ENCODE data around the gene DNM2.
"Not testable (repeated sequence)": the region's sequence is repeated elsewhere in the genome, so short reads cannot be mapped to it uniquely, and the experiment has no call there.

Gene DNM2

DNA sequence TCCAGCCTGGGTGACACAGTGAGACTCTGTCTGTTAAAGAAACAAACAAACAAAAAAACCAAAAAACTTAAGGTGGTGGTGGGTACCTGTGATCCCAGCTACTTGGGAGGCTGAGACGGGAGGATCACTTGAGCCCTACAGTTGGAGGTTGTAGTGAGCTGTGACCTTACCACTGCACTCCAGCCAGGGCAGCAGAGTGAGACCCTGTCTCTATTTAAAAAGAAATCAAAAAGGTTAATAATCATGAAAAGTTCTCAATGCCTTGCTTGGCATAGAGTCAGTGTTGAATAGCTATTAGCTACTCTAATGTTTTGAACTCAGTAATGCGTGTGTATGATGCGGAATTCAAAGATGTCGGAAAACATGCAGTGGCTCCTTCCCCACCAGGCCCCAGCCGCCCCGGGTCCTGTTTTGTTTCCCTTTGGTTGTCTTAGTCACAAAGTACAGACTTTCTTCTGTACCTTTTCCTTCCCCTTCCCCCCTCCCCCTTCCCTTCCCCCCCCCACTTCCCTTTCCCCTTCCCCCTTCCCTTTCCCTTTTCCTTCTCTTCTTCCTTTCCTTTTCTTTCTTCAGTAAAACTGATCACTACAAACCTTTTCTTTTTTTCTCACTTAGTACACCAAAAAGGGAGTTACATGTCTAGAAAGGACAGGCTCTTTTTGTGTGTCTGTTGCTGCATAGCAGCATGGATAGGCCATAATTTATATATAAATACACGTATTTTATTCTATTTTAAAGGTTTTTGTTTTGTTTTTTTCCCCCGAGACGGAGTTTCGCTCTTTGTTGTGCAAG is 35.2 kb downstream of the DNM2 start:
- no peak for DNase-seq

DNA sequence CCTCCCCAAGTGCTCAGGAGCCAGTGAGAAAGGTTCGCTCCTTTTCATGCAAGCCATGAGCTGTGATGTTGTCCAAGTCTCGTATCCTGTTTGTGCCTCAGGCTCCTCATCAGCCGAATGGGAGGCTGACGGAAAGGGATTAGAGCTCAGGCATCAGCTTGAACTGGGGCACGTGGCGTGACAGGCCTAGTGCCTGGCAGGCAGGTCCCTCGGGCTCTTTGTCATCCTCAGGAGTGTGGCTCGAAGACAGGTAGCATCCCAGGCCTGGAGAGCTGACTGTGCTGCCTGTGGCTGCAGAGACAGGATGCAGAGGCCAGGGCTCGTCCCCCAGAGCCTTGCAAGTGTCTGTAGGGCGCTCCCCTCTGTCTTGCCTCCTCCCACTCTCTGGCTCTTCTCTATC is 38.5 kb downstream of the DNM2 start:
- no peak for DNase-seq

DNA sequence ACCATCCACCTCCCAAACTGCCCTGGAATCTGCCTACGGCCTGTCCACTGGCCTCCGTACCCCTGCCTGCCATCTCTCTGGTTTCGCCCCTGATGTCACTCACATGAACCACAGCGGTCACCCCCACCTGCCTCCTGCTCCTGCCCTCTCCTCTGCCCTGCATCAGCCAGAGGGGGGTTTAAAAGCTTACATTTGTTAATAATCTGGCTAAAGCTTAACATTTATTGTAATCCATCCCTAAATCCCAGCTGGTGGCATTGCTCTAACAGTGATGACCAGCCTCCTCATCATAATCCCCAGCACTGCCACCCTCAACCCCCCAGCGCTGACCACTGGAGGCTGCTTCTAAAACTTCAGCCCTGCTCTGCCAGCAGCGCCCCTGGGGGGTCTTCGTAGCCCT is 38.9 kb downstream of the DNM2 start:
- DNase-seq, result no peak

DNA sequence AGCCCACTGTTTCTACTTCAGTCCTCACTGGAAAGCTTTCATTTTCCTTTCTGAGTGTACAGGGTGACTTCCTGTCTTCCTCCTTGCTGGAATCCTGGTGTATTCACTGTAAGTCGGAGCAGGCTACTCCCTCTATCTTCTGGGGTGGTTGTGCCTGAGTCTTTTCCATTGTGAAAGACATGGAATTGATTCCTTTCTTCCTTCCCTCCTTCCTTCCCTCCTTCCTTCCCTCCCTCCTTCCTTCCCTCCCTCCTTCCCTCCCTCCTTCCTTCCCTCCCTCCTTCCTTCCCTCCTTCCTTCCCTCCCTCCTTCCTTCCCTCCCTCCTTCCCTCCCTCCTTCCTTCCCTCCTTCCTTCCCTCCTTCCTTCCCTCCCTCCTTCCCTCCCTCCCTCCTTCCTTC is 40.2 kb downstream of the DNM2 start:
- DNase-seq, result not testable (repeated sequence)

DNA sequence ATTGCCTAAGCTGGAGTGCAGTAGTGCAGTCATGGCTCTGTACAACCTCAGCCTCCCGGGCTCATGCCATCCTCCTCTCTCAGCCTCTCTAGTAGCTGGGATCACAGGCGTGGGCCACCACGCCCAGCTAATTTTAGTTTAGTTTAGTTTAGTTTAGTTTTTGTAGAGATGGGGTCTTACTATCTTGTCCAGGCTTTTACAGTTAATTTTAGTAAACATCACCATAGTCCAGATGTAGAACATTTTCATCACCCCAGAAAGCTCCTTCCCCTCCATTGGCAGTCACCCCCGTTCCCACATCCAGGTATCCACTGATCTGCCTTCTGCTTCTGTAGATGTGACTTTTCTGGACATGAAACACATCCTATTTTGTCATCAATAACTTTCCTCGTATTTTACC is 41.1 kb downstream of the DNM2 start:
- no peak for DNase-seq

DNA sequence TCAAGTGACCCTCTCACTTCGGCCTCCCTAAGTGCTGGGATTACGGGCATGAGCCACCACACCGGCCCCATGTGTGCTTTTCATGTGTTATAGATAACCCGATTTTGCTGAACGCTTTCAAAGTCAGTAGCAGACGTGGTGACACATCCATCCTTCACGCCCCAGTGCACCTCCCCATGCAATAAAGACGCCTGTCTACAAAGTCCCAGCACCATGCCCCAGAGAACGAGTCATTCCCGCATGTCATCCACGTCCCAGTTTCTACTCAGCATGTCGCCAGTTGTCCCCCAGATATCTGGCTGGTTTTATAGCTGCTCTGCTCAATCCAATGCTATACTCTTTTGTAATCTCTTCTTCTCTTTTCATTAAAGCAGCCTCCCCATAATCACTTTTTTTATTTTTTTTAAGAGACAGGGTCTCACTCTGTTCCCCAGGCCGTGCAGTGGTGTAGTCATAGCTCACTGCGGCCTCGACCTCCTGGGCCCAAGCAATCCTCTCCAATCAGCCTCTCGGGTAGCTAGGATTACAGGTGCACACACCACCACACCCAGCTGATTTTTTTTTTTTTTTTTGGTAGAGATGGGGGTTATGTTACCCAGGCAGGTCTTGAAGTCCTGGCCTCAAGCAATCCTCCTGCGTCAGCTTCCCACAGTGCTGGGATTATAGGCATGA is 42.5 kb downstream of the DNM2 start:
- DNase-seq, result peak; percentile 83

DNA sequence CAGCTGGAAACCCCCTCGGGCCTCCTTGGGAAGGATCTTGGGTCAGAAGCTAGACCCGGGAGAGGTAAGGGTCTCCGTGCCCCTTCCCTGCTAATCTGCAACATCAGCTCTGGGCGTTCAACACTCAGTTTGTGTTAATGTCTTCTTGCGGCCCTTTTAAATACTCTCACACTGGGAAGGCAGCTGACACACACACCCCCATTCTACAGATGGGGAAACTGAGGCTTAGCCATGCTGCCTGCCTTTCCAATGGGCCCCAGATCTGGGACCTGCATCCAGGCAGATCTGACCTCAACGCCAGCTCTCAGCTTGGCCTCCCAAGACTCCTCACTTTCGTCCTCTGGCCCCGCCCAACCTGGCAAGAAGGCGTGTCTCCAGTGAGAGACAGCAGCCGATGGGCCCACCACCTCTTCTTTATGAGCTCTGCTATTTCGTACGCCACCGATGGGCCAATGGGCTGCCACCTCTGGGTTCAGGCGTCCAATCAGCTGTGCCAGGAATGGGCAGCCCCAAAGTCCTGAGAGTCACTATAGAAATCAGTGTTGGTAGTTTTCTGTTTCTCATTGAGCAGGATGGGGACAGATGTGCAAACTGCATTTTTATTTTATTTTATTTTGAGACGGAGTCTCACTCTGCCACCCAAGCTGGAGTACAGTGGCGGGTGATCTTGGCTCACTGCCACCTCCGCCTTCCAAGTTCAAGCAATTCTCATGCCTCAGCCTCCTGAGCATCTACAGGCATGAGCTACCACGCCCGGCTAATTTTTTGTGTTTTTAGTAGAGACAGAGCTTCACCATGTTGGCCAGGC is 43.8 kb downstream of the DNM2 start:
- DNase-seq, result no peak

DNA sequence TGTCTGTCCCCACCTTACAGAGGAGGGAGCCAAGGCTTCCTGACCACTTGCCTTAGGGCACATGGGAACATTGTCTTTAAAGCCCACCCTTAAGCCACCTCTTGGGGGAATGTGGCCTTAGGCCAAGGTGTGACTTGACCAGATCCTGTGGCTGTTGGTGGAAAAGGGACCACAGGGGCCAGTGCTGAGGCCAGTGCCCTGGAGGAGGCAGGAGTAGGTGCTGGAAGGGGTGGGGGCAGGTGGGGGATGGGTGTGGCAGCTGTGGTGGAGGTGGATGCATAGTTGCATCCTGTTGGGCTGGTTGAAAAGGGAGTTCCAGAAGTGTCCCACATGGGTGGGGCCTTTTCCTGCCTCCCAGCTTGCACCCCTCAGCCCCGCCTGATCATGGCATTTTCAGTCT is 44.8 kb downstream of the DNM2 start:
- DNase-seq, result no peak

DNA sequence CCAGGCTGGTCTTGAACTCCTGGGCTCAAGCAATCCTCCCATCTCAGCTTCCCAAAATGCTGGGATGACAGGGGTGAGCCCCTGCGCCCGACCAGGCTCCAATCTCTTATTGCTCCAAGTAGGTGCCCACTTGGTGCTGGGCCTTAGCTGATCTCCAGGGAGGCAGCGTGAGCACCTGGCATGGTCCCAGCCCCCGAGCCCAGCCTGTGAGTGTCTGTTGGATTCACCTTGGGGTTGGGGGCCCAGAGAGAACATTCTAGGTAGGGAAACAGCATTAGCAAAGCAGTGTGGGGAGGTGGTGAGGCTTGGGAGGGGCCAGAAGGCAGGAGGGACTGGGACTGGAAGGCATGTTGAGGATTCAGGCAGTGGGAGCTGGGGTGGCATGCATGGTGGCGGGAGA is 45.5 kb downstream of the DNM2 start:
- DNase-seq, result no peak

DNA sequence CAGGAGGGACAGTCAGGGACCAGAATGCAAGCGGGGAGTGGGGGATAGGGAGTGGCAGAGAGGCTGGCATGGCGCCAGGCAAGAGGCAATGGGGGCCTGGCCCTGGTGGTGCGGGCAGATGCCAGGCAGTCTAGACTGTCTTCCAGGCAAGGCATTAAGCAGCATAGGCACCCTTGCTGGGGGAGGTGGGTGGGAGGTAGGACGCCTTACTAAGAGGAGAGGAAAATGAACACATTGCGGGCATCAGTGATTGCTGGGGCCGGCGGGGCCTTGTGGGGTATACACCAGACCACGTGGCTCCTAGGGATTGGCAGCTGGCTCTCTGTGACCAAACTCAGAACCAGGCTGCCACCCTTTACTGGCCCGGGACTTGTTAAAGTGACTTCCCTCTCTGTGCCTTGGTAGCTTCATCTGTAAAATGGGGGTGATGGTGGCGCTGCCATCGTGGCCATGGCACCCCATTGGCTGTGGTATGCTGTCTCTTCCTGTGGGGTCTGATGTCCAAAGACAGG is 46.0 kb downstream of the DNM2 start:
- DNase-seq, result no peak

DNA sequence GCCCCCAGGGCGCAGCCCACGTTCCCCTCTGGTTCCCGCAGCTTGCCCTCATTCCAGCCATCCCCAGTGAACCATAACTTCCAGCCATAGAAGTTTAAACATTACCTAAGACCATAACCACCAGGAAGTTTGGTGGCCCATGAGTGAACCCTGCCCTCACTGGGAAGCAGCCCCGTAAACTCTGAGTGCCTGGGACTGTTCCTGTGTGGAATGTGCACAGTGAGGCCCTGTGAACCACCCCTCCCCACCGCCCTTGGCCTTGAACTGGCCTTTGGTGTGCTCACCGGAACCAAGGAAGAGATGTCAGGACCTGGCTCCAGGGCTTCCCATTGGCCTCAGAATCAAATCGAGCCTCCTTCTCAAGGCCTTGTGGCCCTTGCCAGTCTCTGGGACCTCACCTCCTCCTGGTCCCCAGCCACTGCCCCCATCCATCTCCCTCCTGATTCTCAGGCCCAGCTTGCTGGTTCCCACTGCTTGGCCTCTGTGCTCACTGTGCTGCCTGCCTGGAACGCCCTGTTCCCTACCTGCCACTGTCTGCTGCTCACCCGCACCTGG is 46.5 kb downstream of the DNM2 start:
- no peak for DNase-seq

DNA sequence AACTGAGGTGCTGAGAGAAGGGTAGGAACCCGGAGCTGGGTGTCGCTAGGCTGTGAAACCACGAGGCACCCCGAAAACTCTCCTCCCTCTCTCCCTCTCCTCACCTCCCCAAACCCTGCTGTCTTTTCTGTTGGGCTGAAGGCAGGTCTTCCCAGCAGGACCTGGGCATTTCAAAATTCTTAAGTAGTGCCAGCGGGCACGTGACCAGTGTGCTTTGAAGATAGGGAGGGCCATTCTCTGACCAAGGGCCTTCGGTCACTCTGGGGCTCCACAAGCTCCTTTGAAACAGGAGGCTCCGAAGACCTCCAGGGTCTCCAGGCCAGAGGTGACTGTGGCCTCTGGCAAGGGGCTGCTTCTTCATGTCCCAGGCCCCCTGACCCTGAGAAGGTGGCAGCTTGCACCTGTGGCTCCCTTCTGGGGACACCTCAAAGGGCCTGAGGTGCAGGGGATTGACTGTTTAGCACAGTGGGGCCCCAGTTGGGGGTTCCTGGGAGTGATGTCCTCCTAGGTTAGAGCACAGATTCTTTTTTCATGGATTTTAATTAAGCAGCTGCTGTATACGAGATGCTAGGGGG is 48.3 kb downstream of the DNM2 start:
- no peak for DNase-seq

DNA sequence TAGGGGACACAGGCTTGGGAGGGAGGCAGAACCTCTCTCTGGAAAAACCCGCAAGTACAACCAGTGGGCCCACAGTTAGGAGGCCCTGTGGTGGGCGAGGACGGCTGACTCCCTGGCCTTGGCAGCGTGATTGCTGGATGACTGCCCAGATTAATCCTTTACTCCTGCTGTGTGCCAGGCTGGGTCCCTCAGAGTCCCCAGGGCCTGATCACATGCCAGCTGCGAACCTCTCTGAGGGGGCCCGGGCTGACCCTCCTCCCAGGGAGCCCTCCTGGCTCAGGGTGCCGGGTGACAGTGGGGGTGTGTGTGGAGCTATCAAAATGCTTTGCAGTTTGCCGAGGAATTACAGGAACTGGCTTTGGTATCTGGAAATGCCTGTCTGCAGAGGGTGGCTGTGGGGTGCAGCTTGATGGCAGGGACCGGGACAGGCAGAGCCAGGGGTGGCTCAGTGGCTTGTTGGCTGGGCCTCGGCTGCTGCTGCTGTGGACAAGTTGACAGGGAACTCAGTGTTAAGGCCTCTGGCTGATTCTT is 48.9 kb downstream of the DNM2 start:
- no peak for DNase-seq

DNA sequence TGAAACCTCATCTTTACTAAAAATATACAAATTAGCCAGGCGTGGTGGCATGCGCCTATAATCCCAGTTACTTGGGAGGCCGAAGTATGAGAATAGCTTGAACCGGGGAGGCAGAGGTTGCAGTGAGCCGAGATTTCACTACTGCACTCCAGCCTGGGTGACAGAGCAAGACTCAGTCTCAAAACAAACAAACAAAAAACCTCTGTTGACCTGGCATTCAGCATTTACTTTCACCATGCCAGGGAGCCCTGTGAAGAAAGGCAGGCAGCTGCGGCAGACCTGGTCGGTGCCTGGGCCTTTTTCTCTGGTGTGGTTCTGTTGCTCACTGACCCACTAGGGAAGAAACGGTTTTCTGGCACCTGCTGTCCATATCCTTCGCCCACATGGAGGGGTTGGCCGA is 49.8 kb downstream of the DNM2 start:
- no peak for DNase-seq

DNA sequence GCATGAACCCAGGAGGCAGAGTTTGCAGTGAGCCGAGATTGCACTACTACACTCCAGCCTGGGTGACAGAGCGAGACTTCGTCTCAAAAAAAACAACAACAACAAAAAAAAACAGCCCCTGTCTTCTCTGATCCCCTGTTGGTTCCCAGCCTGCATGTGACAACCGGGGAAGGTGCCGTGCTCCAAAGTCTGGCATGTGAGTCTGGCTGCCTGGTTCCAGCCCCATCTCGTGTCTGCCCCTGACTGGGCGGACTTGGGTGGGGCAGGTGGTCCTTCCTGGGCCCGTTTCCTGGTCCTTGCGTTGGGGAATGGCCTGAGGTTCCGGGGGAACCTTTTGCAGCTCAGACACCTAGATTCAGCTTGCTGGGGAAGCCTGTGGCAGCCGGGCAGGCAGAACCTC is 50.5 kb downstream of the DNM2 start:
- no peak for DNase-seq

DNA sequence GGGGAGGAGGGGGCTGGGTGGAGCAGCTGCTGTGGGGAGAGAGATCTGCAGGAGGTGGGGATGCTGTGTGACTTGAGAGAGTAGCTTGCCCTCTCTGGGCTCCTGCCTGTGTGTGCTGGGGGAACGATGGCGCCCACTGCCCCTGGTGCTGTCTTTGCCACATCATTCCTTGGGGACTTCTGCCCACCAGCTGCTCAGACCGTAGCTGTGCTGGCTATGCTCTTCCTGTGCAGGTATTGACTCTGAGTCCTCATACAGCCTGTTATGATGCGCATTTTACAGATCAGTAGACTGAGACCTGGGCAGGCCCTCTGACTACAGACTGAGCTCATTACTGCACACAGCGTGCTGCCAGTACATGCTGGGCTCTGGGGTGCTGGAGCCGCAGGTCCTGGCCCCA is 51.1 kb downstream of the DNM2 start:
- DNase-seq, result no peak

DNA sequence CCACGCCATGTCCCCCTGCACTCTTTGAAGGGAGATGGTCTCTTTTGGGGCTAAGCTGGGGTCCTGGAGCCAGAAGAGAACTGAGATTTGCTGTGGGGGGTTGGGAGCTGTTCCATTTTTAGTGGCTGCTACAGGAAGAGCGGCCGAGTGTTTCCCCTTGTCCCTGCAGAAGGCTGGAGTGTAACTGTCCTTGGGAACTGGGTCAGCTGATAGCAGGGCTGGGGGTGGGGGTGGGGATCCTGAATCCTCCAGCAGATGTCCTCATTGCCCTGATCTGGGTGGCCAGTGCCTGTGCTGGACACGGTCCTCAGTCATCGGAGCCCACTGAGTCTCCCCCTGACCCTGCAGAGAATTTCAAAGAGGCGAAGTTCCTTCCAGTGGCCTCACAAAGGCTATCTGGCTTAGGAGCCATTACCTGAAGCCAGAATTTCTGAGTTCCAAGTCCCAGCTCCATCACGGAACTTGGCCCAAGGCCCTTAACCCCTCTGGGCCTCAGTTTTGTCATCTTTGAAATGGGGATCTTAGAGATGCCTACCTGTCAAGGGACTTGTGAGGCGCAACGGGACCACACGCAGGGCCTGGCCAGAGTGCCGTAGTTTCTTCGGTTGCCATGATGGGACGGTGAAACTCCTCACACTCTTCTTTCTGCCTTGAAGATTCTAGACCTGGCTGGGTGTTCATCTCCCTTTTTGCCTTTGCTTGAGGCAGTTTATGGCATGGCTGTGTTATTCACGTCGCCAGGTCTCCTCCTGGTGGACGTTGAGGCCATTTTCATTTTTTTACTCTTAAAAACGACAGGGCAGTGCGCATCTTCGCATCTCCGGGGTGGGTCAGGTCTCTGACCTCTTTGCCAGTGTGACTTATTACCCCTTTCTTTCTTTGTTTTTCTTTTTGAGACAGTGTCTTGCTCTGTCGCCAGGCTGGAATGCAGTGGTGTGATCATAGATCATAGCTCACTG is 51.9 kb downstream of the DNM2 start:
- peak; percentile 72 for DNase-seq

DNA sequence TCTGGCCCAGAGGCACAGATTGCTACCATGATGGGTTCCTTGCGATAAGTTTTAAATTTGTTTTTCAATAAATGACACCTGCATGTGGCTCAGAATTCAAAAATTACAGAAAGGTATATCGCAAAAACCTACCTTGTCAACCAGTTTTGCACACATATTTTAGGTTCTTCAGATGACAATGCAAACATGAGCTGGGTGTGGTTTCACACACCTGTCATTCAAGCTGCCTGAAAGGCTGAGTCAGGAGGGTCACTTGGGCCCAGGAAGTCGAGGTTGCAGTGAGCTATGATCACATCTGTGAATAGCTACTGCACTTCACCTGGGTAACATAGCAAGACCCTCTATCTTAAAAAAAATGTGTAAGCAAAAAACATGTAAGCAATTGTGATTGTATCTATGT is 56.1 kb downstream of the DNM2 start:
- no peak for DNase-seq

DNA sequence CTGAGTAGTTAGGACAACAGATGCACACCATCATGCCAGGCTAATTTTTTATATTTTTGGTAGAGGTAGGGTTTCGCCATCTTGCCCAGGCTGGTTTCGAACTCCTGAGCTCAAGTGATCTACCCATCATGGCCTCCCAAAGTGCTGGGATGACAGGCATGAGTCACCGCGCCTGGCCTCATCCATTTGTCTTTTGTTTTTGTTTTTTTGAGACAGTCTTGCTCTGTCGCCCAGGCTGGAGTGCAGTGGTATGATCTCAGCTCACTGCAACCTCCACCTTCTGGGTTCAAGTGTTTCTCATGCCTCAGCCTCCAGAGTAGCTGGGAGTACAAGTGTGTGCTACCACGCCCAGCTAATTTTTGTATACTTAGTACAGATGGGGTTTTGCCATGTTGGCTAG is 57.0 kb downstream of the DNM2 start:
- no peak for DNase-seq

DNA sequence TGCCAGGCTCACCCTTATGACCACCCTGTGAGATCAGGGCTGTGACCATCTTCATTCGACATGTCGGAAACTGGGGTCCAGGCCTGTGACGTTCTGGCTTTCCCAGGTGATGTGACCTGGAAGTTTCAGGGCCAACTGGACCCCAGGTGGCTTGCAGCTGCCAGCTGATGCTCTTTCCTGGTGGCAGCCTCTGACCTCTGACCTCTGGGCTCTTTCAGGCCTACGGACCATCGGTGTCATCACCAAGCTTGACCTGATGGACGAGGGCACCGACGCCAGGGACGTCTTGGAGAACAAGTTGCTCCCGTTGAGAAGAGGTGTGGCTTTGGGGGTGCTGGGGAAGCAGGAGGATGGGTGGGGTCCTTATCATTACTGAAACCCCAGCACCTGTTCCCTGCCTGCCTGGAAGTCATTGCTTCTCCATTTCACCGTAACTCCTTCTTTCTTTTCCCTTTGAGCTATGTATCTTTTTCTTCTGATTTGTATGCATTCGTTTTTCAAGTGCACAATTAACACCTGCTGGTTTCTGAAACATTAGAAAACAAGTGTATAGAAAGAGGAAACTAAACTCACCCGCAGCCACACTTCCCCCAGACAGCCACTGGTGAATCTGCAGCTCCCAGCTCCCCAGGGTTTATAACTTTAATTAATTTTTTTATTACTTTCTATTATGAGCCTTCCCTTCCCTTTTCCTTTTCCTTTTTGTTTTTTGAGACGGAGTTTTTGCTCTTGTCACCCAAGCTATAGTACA is 59.2 kb downstream of the DNM2 start:
- DNase-seq, result no peak

DNA sequence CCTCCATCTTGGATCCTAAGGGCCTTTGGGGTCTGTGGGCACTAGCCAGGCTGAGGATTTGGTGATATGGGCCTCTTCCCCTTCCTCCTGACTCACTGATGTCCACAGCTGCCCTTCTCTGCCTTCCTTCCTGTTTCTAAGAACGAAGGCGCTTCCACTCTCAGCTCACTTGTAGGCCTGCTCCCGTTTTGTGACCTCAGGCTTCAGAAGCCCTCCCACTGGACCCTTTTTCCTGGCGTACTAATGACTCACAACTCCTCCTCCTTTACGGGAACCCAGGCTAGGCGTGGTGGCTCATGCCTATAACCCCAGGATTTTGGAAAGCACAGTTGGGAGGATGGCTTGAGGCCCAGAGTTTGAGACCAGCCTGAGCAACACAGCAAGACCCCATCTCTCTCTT is 62.5 kb downstream of the DNM2 start:
- no peak for DNase-seq

Measured in islet precursor cell (in vitro differentiated cells).